K562 (cell line): ENCODE results near the gene CAPN13. TPM values are rescaled to one million over a fixed set of nuclear protein-coding genes. Genes with fewer than 3 reads are reported as not detected.

Experiments used
- ATAC-seq: fragments of 200-7000 bp; cut with Tn5 transposase; 3 replicates; pipeline ENCODE4 v1.9.1; 2020; ENCODE audit warnings: moderate library complexity
- BruUV-seq: library from RNA; stranded (reverse); fragments of 400-500 nt; replicated peaks from 2 replicates; lab custom pipeline; 2021; lab: Mats Ljungman, UMichigan
- CTCF ChIA-PET: fragments of 300-600 bp; formaldehyde crosslinking; extraction: SDS; loops from one replicate; lab custom pipeline; 2021; ENCODE audit warnings: low intra/inter-chr PET ratio; lab: Yijun Ruan, JAX
- POLR2A ChIA-PET: fragments of 300-600, 350-650 bp; sonication (Branson Sonifier 250); formaldehyde crosslinking; extraction: SDS; loops from one replicate; lab custom pipeline; 2021; ENCODE audit warnings: antibody characterized with exemption, inconsistent platforms; lab: Yijun Ruan, JAX
- DNase-seq, 4 experiments: peaks; one replicate each; pipeline versions ENCODE4 v3.0.0 to v3.0.0-alpha.2; 2011 to 2018; ENCODE audit warnings: low spot score in 3 of 4, mixed read lengths in 3 of 4; ENCODE audit errors: extremely low read depth in 1 of 4
- FAIRE-seq: peaks from 2 replicates; lab custom pipeline; 2011; peaks lifted over from hg19 to GRCh38; lab: Jason Lieb, UNC
- H2AFZ ChIP-seq: 2 replicates; pipeline ENCODE4 v1.6.0; 2011; ENCODE audit warnings: low read depth, low read length, control low read depth, inconsistent platforms
- H3K27ac ChIP-seq: fragments of 200-600 bp; 3 replicates; pipeline ENCODE4 v1.8.0; 2011; ENCODE audit warnings: low read depth, mild to moderate bottlenecking, control low read depth, inconsistent platforms, low read length, moderate library complexity, mixed read lengths; ENCODE audit errors: extremely low read depth
- H3K27me3 ChIP-seq, 2 experiments: fragments of 300-600 bp in 1 of 2; 2 replicates in 1 of 2; 3 replicates in 1 of 2; pipeline versions ENCODE4 v1.6.0 to v1.8.0; 2011; ENCODE audit warnings: inconsistent platforms in 2 of 2, low read length in 2 of 2, mild to moderate bottlenecking in 1 of 2, mixed read lengths in 1 of 2, moderate library complexity in 1 of 2; ENCODE audit not compliant: control insufficient read depth in 2 of 2, insufficient read depth in 2 of 2
- H3K36me3 ChIP-seq: fragments of 300-600 bp; 3 replicates; pipeline ENCODE4 v1.8.0; 2011; ENCODE audit warnings: mild to moderate bottlenecking, low read length, inconsistent platforms; ENCODE audit not compliant: control insufficient read depth, insufficient read depth
- H3K4me1 ChIP-seq, 2 experiments: fragments of 200-600 bp in 1 of 2; replicated peaks in 1 of 2; 2 replicates in 1 of 2; 3 replicates in 1 of 2; pipeline versions ENCODE4 v1.5.1 to v1.8.0; 2011; ENCODE audit warnings: inconsistent platforms in 2 of 2, low read length in 2 of 2, mild to moderate bottlenecking in 1 of 2, mixed read lengths in 1 of 2, moderate library complexity in 1 of 2; ENCODE audit not compliant: control insufficient read depth in 2 of 2, insufficient read depth in 2 of 2
- H3K4me2 ChIP-seq: 2 replicates; pipeline ENCODE4 v1.6.1; 2011; ENCODE audit warnings: low read length, control low read depth, inconsistent platforms, mixed read lengths; ENCODE audit not compliant: insufficient read depth
- H3K4me3 ChIP-seq: fragments of 200-600 bp; sonication (generic), shearing (Covaris generic); 2 replicates; pipeline ENCODE4 v1.5.1; 2016; ENCODE audit warnings: control low read depth, inconsistent platforms
- H3K79me2 ChIP-seq: fragments of 200-600 bp; 3 replicates; pipeline ENCODE4 v1.8.0; 2011; ENCODE audit warnings: low read length, inconsistent platforms; ENCODE audit not compliant: control insufficient read depth, insufficient read depth
- H3K9ac ChIP-seq, 2 experiments: 2 replicates each; pipeline versions ENCODE4 v1.6.0 to v1.6.1; 2011; ENCODE audit warnings: low read depth in 2 of 2, low read length in 2 of 2, control low read depth in 1 of 2, inconsistent platforms in 1 of 2, mild to moderate bottlenecking in 1 of 2, mixed read lengths in 1 of 2; ENCODE audit not compliant: insufficient read depth in 1 of 2
- H3K9me1 ChIP-seq: one replicate; pipeline ENCODE4 v1.6.0; 2011; ENCODE audit warnings: inconsistent platforms, mild to moderate bottlenecking, low read length, moderate library complexity; ENCODE audit not compliant: control insufficient read depth, insufficient read depth
- H3K9me3 ChIP-seq: replicated peaks from 2 replicates; pipeline ENCODE4 v1.5.1; 2011; ENCODE audit warnings: low read depth, low read length, inconsistent platforms; ENCODE audit not compliant: control insufficient read depth, insufficient read depth
- H4K20me1 ChIP-seq: replicated peaks from 2 replicates; pipeline ENCODE4 v1.6.1; 2011; ENCODE audit warnings: low read length, inconsistent platforms, mixed read lengths; ENCODE audit not compliant: control insufficient read depth, insufficient read depth
- HBP1 ChIP-seq: fragments of 450-650 bp; formaldehyde crosslinking; IDR thresholded peaks from 2 replicates; pipeline ENCODE4 v1.4.0; 2022; ENCODE audit warnings: missing genetic modification characterization
- HLTF ChIP-seq: fragments of 450-650 bp; IDR thresholded peaks from 2 replicates; pipeline ENCODE4 v1.6.1; 2016
- KLF13 ChIP-seq: fragments of 450-650 bp; IDR thresholded peaks from 2 replicates; pipeline ENCODE4 v1.6.1; 2016; ENCODE audit warnings: missing genetic modification characterization, low read depth, mild to moderate bottlenecking, missing compliant biosample characterization, moderate library complexity, borderline replicate concordance
- PRMT5 ChIP-seq: sonication (generic); formaldehyde crosslinking; IDR thresholded peaks from 2 replicates; pipeline ENCODE4 v1.5.0; 2020; ENCODE audit warnings: missing genetic modification reagents
- ZC3H11A ChIP-seq: IDR thresholded peaks from 2 replicates; pipeline ENCODE4 v1.6.1; 2012; ENCODE audit warnings: low read depth, low read length, improper control_type of control experiment
- ZNF282 ChIP-seq: sonication (generic); formaldehyde crosslinking; IDR thresholded peaks from 2 replicates; pipeline ENCODE4 v1.8.1; 2023; ENCODE audit warnings: missing genetic modification reagents
- ZNF445 ChIP-seq: fragments of 250-450 bp; sonication (Bioruptor Pico); IDR thresholded peaks from 2 replicates; pipeline ENCODE4 v1.4.0; 2020; ENCODE audit warnings: low read depth, mild to moderate bottlenecking, moderate library complexity
- ZNF586 ChIP-seq: fragments of 450-650 bp; formaldehyde crosslinking; conservative IDR thresholded peaks from 2 replicates; pipeline ENCODE4 v1.4.0; 2020; ENCODE audit warnings: mild to moderate bottlenecking, moderate library complexity
- WGBS: fragments of 100-300 bp; shearing (Covaris generic); methylation state at CpG from one replicate; pipeline ENCODE4 v1.1.6; 2016; ENCODE audit warnings: low coverage, mixed read lengths; ENCODE audit not compliant: insufficient coverage; ENCODE audit errors: missing lambda C conversion rate; 5-methylcytosine and 5-hydroxymethylcytosine counted together
- in situ Hi-C: fragments of 300-500 bp; cut with MboI; formaldehyde crosslinking; loops from 4 replicates; pipeline ENCODE4 v1.15.0; 2018; ENCODE audit warnings: inconsistent platforms, mixed read lengths
- intact Hi-C: fragments of 100-400 bp; cut with micrococcal nuclease; formaldehyde crosslinking; loops from 2 replicates; pipeline ENCODE4 v1.14.2; 2022
- polyA plus RNA-seq, 8 experiments: library from polyadenylated mRNA; depleted of rRNA in 4 of 8; stranded (reverse) in 5 of 8; unstranded in 3 of 8; fragments of >200 nt; fragmentation: Nextera tagmentation in 2 of 8; fragmentation: Illumina TruSeq in 1 of 8; extraction: Ambion mirVana in 2 of 8; extraction: Trizol in 1 of 8; gene quantifications; 2 replicates each; pipeline versions ENCODE4 v1.2.1 to v1.2.3, GENCODE V29; 2011 to 2014; ENCODE audit warnings: inconsistent platforms in 1 of 8, missing spikeins in 1 of 8
- total RNA-seq, 7 experiments: library from RNA; depleted of rRNA in 6 of 7; stranded (reverse); fragments of >200 nt in 6 of 7; fragmentation: Illumina TruSeq in 2 of 7; extraction: Trizol in 2 of 7; gene quantifications; 2 replicates each; pipeline versions ENCODE4 v1.2.1 to v1.2.3, GENCODE V29; 2011 to 2021; ENCODE audit warnings: low replicate concordance in 1 of 7

The CAPN13 gene
- total and polyA plus RNA-seq, 9 of the 15 experiments (the other 6 are each of a cell fraction or from before 2014, with no cell fraction given) = not detected

GRCh38 chr2:30695749-30696148, 111.5 kb downstream of the CAPN13 start:
- ChIA-PET CTCF (interaction anchor here (1.0 kb wide), 1 partner anchor 12 kb away, joined by 3 read pairs; no protein-coding TSS in a partner anchor), POLR2A (interaction anchor here (0.9 to 1.0 kb wide), 2 partner anchors 9 to 535 kb away, joined by 3 read pairs; no protein-coding TSS in a partner anchor)
- Histone ChIP-seq H3K4me3 (no peak overlapping the region), H3K36me3 (no peaks in the 10 kb centered on the region), H3K4me1 (no peaks in the 10 kb centered on the region), H3K27ac (no peak overlapping the region), H4K20me1 (no peaks in the 10 kb centered on the region), H2AFZ (no peak overlapping the region), H3K27me3 (peaks cover 0 to 36% of the 10 kb centered on the region in 2 experiments; a peak in 2 of 5 replicates), H3K9me1 (no peaks in the 10 kb centered on the region), H3K9ac (no peak overlapping the region), H3K4me2 (no peak overlapping the region), H3K9me3 (no peaks in the 10 kb centered on the region), H3K79me2 (no peaks in the 10 kb centered on the region)
- intact Hi-C loops = no loop called here
- BruUV-seq = no TSS peak
- no peak for FAIRE-seq
- DNase-seq = no peak
- in situ Hi-C loops = no loop called here
- 0% methylated on average over 4 of the region's 4 CpGs for WGBS
- TF ChIP-seq ZNF586 (CRISPR knock-in tag) (no peak), ZC3H11A (no peak), HLTF (no peak), KLF13 (tag) (no peak), HBP1 (CRISPR knock-in tag) (no peak), PRMT5 (CRISPR knock-in tag) (no peak), ZNF282 (CRISPR knock-in tag) (no peak), ZNF445 (CRISPR knock-in tag) (no peak)
- ATAC-seq = no peak
